Right cardiac atrium (tissue), 5 donors: Measurements from ENCODE around the gene PYGO2. TPM values are rescaled to one million over a fixed set of nuclear protein-coding genes. Genes with fewer than 3 reads are reported as not detected.

Experiments
- ATAC-seq, 2 donors: fragments of 200-7000 bp; cut with Tn5 transposase; one replicate each; pipeline versions ENCODE4 v1.8.0 to v1.9.1; 2020; ENCODE audit warnings: moderate library complexity in 2 of 2, mild to moderate bottlenecking in 1 of 2
- DNase-seq, 3 donors: peaks; one replicate each; pipeline ENCODE4 v3.0.0-alpha.2; 2020
- H3K27ac ChIP-seq: one replicate; pipeline ENCODE4 v1.5.1; 2013; ENCODE audit warnings: mild to moderate bottlenecking, low read length, control low read depth, moderate library complexity
- H3K27me3 ChIP-seq: one replicate; pipeline ENCODE4 v1.6.1; 2013; ENCODE audit not compliant: control insufficient read depth, insufficient read depth
- H3K4me1 ChIP-seq: one replicate; pipeline ENCODE4 v1.6.1; 2013; ENCODE audit warnings: low read length; ENCODE audit not compliant: control insufficient read depth, insufficient read depth
- H3K4me3 ChIP-seq: one replicate; pipeline ENCODE4 v1.5.1; 2013; ENCODE audit warnings: low read length, control low read depth
- H3K9me3 ChIP-seq: one replicate; pipeline ENCODE4 v1.6.1; 2013; ENCODE audit warnings: low read length; ENCODE audit not compliant: control insufficient read depth
- WGBS: extraction: QIAGEN DNeasy Blood & Tissue Kit; methylation state at CpG from one replicate; pipeline ENCODE4 v1.1.7; 2013; 5-methylcytosine and 5-hydroxymethylcytosine counted together
- intact Hi-C, 4 donors: fragments of 100-400 bp; cut with DNase I; formaldehyde crosslinking; loops; one replicate each; pipeline versions ENCODE4 v1.11.0 to v1.14.0; 2022 to 2023
- polyA plus RNA-seq: library from polyadenylated mRNA; stranded (reverse); fragments of 200-250 nt; gene quantifications from one replicate; pipeline ENCODE4 v1.2.3, GENCODE V29; 2013
- total RNA-seq, 4 donors: library from RNA; stranded (reverse); fragmentation: NEBNext Ultra II Directional; extraction: Animal tissue kit (Norgen Biotek cat#: 25700); gene quantifications; one replicate each; pipeline ENCODE4 v1.2.1, GENCODE V29; 2021
- donor health status: healthy with polysubstance abuse.
- donor health status: DM: no; HTN: yes; CAD: no.
- donor health status: DM: no; HTN: no; CAD: no.
- donor health status: DM: no; HTN: yes; CAD: no; lungs with severe emphysema.
- donor health status: DM: yes; HTN: yes; CAD: no.

The PYGO2 gene
- total and polyA plus RNA-seq, 5 donors = 14.3 to 22.0 (median 18.5) TPM

GRCh38 chr1:154959426-154959780, 2.2 kb downstream of the PYGO2 start:
- H3K9me3 ChIP-seq = no peaks in the 10 kb centered on the region
- intact Hi-C loops = loop anchor here in 1 of 4 donors (10.0 kb wide), 1 partner anchor 105 kb away; the partner anchor contains the start of gene EFNA4
- H3K27me3 ChIP-seq = no peaks in the 10 kb centered on the region
- whole genome bisulfite sequencing = 93% methylated on average over 7 of the region's 7 CpGs
- H3K4me3 ChIP-seq = no peak overlapping the region
- H3K27ac ChIP-seq = no peak overlapping the region
- peaks cover 9% of the 10 kb centered on the region for H3K4me1 ChIP-seq
- ATAC-seq (no peak), DNase-seq (peak in 2 of 3 donors; percentile 39 to 56)

- Histone ChIP-seq H3K4me1 (peaks cover 13% of the 10 kb centered on the region), H3K27ac (no peak overlapping the region), H3K4me3 (no peak overlapping the region), H3K27me3 (no peaks in the 10 kb centered on the region), H3K9me3 (no peaks in the 10 kb centered on the region)
- ATAC-seq (no peak), DNase-seq (peak in 2 of 3 donors; percentile 53 to 57)
- 91% methylated on average over 16 of the region's 16 CpGs for WGBS
- intact Hi-C loops = loop anchor here in 1 of 4 donors (10.0 kb wide), 1 partner anchor 106 kb away; the partner anchor contains the start of gene EFNA4
Observed at GRCh38 chr1:154958681-154959425, 2.7 kb downstream of the PYGO2 start.

- Histone ChIP-seq H3K27me3 (no peaks in the 10 kb centered on the region), H3K27ac (no peak overlapping the region), H3K4me3 (no peak overlapping the region), H3K4me1 (peaks cover 18% of the 10 kb centered on the region), H3K9me3 (no peaks in the 10 kb centered on the region)
- WGBS = 71% methylated on average over 2 of the region's 2 CpGs
- no peak for ATAC-seq
- intact Hi-C loops = loop anchor here in 1 of 4 donors (10.0 kb wide), 1 partner anchor 107 kb away; the partner anchor contains the start of gene EFNA4
- no peak for DNase-seq
Observed at GRCh38 chr1:154958036-154958435, 3.5 kb downstream of the PYGO2 start.

GRCh38 chr1:154957091-154957657, 4.4 kb downstream of the PYGO2 start:
- Histone ChIP-seq H3K27me3 (no peaks in the 10 kb centered on the region), H3K4me1 (peaks cover 23% of the 10 kb centered on the region), H3K4me3 (no peak overlapping the region), H3K27ac (peak overlapping the region; percentile 98), H3K9me3 (no peaks in the 10 kb centered on the region)
- DNase-seq (peak in 2 of 3 donors; percentile 43 to 52), ATAC-seq (no peak)
- intact Hi-C loops = loop anchor here in 1 of 4 donors (10.0 kb wide), 1 partner anchor 108 kb away; the partner anchor contains the start of gene EFNA4
- 38% methylated on average over 9 of the region's 9 CpGs for WGBS

- Histone ChIP-seq H3K4me1 (peaks cover 24% of the 10 kb centered on the region), H3K9me3 (no peaks in the 10 kb centered on the region), H3K4me3 (peak overlapping the region; percentile 95), H3K27ac (peak overlapping the region; percentile 98), H3K27me3 (no peaks in the 10 kb centered on the region)
- intact Hi-C loops = loop anchor here in 1 of 4 donors (10.0 kb wide), 1 partner anchor 108 kb away; the partner anchor contains the start of gene EFNA4
- ATAC-seq (peak; percentile 15 to 25), DNase-seq (peak in 2 of 3 donors; percentile 85 to 88)
- 8% methylated on average over 6 of the region's 6 CpGs for WGBS
Observed at GRCh38 chr1:154956544-154956941, 5.0 kb downstream of the PYGO2 start.

GRCh38 chr1:154955718-154956543, 5.7 kb downstream of the PYGO2 start, which contains the start of gene PBXIP1:
Gene PBXIP1 (minus strand): TSS chr1:154956099. CDS start chr1:154953721, 2,378 bp downstream.
- Histone ChIP-seq H3K27ac (peak within 1 kb of the TSS; percentile 98), H3K9me3 (no peaks in the 10 kb centered on the region), H3K4me1 (peaks cover 24% of the 10 kb centered on the region), H3K4me3 (peak within 1 kb of the TSS; percentile 95), H3K27me3 (no peaks in the 10 kb centered on the region)
- DNase-seq = peak; percentile 59 to 77 (median 68)
- ATAC-seq = peak; percentile 82 to 83
- WGBS = under 1% methylated on average over 18 of the region's 18 CpGs
- intact Hi-C loops = loop anchor here in 1 of 4 donors (10.0 kb wide), 1 partner anchor 109 kb away; the partner anchor contains the start of gene EFNA4

GRCh38 chr1:154955039-154955717, 6.4 kb downstream of the PYGO2 start:
- peaks cover 22% of the 10 kb centered on the region for H3K4me1 ChIP-seq
- 7% methylated on average over 4 of the region's 4 CpGs for WGBS

GRCh38 chr1:154954541-154954940, 7.0 kb downstream of the PYGO2 start:
- H3K4me1 ChIP-seq = peaks cover 22% of the 10 kb centered on the region
- WGBS = 59% methylated on average over 3 of the region's 3 CpGs
- ATAC-seq = no peak
- H3K9me3 ChIP-seq = no peaks in the 10 kb centered on the region
- DNase-seq = no peak
- H3K27me3 ChIP-seq = no peaks in the 10 kb centered on the region
- peak overlapping the region; percentile 2 for H3K27ac ChIP-seq
- intact Hi-C loops = loop anchor here in 1 of 4 donors (10.0 kb wide), 1 partner anchor 110 kb away; the partner anchor contains the start of gene EFNA4
- H3K4me3 ChIP-seq = no peak overlapping the region

More at GRCh38 chr1:154955039-154955717, 6.4 kb downstream of the PYGO2 start:
- ATAC-seq = peak in 1 of 2 donors; percentile 5
- peak in 2 of 3 donors; percentile 28 to 67 for DNase-seq
- Histone ChIP-seq H3K27me3 (no peaks in the 10 kb centered on the region), H3K27ac (peak overlapping the region; percentile 98), H3K9me3 (no peaks in the 10 kb centered on the region), H3K4me3 (peak overlapping the region; percentile 95)
- intact Hi-C loops = loop anchor here in 1 of 4 donors (10.0 kb wide), 1 partner anchor 110 kb away; the partner anchor contains the start of gene EFNA4

- peaks cover 22% of the 10 kb centered on the region for H3K4me1 ChIP-seq
- H3K4me3 ChIP-seq = no peak overlapping the region
- DNase-seq (peak in 2 of 3 donors; percentile 5 to 51), ATAC-seq (no peak)
- 59% methylated on average over 2 of the region's 2 CpGs for WGBS
- intact Hi-C loops = loop anchor here in 1 of 4 donors (10.0 kb wide), 1 partner anchor 111 kb away; the partner anchor contains the start of gene EFNA4
- H3K27ac ChIP-seq = no peak overlapping the region
- no peaks in the 10 kb centered on the region for H3K9me3 ChIP-seq
- no peaks in the 10 kb centered on the region for H3K27me3 ChIP-seq
Observed at GRCh38 chr1:154953611-154954038, 8.0 kb downstream of the PYGO2 start.

GRCh38 chr1:154952664-154953063, 8.9 kb downstream of the PYGO2 start:
- Histone ChIP-seq H3K4me1 (peaks cover 22% of the 10 kb centered on the region), H3K27ac (no peak overlapping the region), H3K4me3 (no peak overlapping the region), H3K27me3 (no peaks in the 10 kb centered on the region), H3K9me3 (no peaks in the 10 kb centered on the region)
- intact Hi-C loops = loop anchor here in 1 of 4 donors (10.0 kb wide), 1 partner anchor 112 kb away; the partner anchor contains the start of gene EFNA4
- WGBS = 80% methylated on average over 6 of the region's 6 CpGs
- ATAC-seq = no peak
- DNase-seq = no peak
